CD8-positive, alpha-beta memory T cell (primary cell): ENCODE data around the gene PLA2G10. TPM values are rescaled to one million over a fixed set of nuclear protein-coding genes. Genes with fewer than 3 reads are reported as not detected.
"Not testable (repeated sequence)": the region's sequence is repeated elsewhere in the genome, so short reads cannot be mapped to it uniquely, and the experiment has no call there.

ENCODE experiments used
- CTCF ChIA-PET: fragments of 350-600 bp; sonication (Branson Sonifier 250); formaldehyde crosslinking; loops from one replicate; lab custom pipeline; 2021; ENCODE audit warnings: antibody characterized with exemption; lab: Charles Lee
- POLR2A ChIA-PET: fragments of 350-600 bp; sonication (Branson Sonifier 250); formaldehyde crosslinking; loops from one replicate; lab custom pipeline; 2021; ENCODE audit warnings: antibody characterized with exemption; lab: Charles Lee
- DNase-seq, 5 donors: peaks; one replicate each; pipeline versions ENCODE4 v3.0.0 to v3.0.0-alpha.2; 2020 to 2022; ENCODE audit warnings: mixed read lengths in 1 of 5
- H3K27ac ChIP-seq: one replicate; pipeline ENCODE4 v1.7.0; 2013; ENCODE audit warnings: low read depth, mild to moderate bottlenecking, low read length, moderate library complexity
- H3K27me3 ChIP-seq: 2 replicates; pipeline ENCODE4 v1.7.0; 2013; ENCODE audit warnings: low read length, mild to moderate bottlenecking; ENCODE audit not compliant: insufficient read depth, poor library complexity, severe bottlenecking
- H3K36me3 ChIP-seq: 2 replicates; pipeline ENCODE4 v1.7.0; 2013; ENCODE audit warnings: mild to moderate bottlenecking, low read length, moderate library complexity; ENCODE audit not compliant: insufficient read depth
- H3K4me1 ChIP-seq: 2 replicates; pipeline ENCODE4 v1.7.0; 2013; ENCODE audit warnings: mild to moderate bottlenecking, low read length, moderate library complexity; ENCODE audit not compliant: insufficient read depth
- H3K4me3 ChIP-seq: 2 replicates; pipeline ENCODE4 v1.7.0; 2013; ENCODE audit warnings: mild to moderate bottlenecking, low read length
- H3K9me3 ChIP-seq: 2 replicates; pipeline ENCODE4 v1.7.0; 2013; ENCODE audit warnings: mild to moderate bottlenecking, low read length
- H3K27ac Mint-ChIP-seq, 8 donors: one replicate each; pipeline ENCODE4 v1.8.0; 2020 to 2021; ENCODE audit warnings: mixed read lengths in 8 of 8, mild to moderate bottlenecking in 6 of 8, inconsistent platforms in 3 of 8, moderate library complexity in 3 of 8
- H3K27me3 Mint-ChIP-seq, 2 donors: one replicate each; pipeline ENCODE4 v1.8.0; 2020 to 2021; ENCODE audit warnings: mixed read lengths in 2 of 2, mild to moderate bottlenecking in 1 of 2, moderate library complexity in 1 of 2
- H3K36me3 Mint-ChIP-seq, 3 donors: one replicate each; pipeline ENCODE4 v1.8.0; 2020 to 2021; ENCODE audit warnings: mixed read lengths in 3 of 3, inconsistent platforms in 1 of 3, mild to moderate bottlenecking in 1 of 3
- H3K4me1 Mint-ChIP-seq, 3 donors: one replicate each; pipeline ENCODE4 v1.8.0; 2020 to 2021; ENCODE audit warnings: mixed read lengths in 3 of 3, inconsistent platforms in 1 of 3, mild to moderate bottlenecking in 1 of 3
- H3K4me3 Mint-ChIP-seq, 7 donors: one replicate each; pipeline ENCODE4 v1.8.0; 2020 to 2021; ENCODE audit warnings: mixed read lengths in 7 of 7, mild to moderate bottlenecking in 6 of 7, moderate library complexity in 4 of 7, inconsistent platforms in 2 of 7
- H3K9me3 Mint-ChIP-seq, 5 donors: one replicate each; pipeline ENCODE4 v1.8.0; 2020 to 2022; ENCODE audit warnings: mixed read lengths in 5 of 5, mild to moderate bottlenecking in 3 of 5, moderate library complexity in 2 of 5, inconsistent platforms in 1 of 5
- polyA plus RNA-seq: library from polyadenylated mRNA; unstranded; fragments of 300-500 nt; fragmentation: Illumina TruSeq; gene quantifications from one replicate; pipeline ENCODE4 v1.2.3, GENCODE V29; 2021
- total RNA-seq, 2 experiments: library from RNA; stranded (reverse); gene quantifications; one replicate each; pipeline ENCODE4 v1.2.3, GENCODE V29; 2021

PLA2G10 gene, protein sequence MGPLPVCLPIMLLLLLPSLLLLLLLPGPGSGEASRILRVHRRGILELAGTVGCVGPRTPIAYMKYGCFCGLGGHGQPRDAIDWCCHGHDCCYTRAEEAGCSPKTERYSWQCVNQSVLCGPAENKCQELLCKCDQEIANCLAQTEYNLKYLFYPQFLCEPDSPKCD
- total RNA-seq = not detected
- not detected for polyA plus RNA-seq

DNA sequence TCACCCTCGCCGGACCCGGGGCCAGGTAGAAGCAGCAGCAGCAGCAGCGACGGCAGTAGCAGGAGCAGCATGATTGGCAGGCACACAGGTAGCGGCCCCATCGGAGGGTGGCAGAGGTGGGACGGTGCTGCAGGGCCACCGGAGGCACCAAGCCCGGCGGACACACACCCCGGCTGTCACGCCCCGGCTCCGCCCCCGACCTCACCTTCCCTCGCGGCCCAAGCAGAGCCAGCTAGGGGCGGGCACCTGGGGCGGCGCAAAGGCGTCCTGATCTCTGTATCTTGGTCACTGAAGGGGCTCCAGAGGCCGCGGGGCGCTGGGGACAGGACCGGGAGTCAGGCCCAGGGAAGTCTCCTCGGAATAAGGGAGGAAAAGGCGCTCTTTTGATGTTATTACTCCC is at the start of gene PLA2G10:
Gene PLA2G10 (minus strand): TSS at position 180 of the 400 bp plus-strand sequence. CDS start 79 bp downstream, at position 101.
- H3K4me1 Mint-ChIP-seq, H3K36me3 ChIP-seq, H3K27ac ChIP-seq, POLR2A ChIA-PET, CTCF ChIA-PET, H3K36me3 Mint-ChIP-seq, H3K4me3 ChIP-seq, H3K4me3 Mint-ChIP-seq, H3K4me1 ChIP-seq, H3K27me3 ChIP-seq, H3K9me3 Mint-ChIP-seq, H3K9me3 ChIP-seq, H3K27me3 Mint-ChIP-seq, H3K27ac Mint-ChIP-seq, DNase-seq: not testable (repeated sequence)

DNA sequence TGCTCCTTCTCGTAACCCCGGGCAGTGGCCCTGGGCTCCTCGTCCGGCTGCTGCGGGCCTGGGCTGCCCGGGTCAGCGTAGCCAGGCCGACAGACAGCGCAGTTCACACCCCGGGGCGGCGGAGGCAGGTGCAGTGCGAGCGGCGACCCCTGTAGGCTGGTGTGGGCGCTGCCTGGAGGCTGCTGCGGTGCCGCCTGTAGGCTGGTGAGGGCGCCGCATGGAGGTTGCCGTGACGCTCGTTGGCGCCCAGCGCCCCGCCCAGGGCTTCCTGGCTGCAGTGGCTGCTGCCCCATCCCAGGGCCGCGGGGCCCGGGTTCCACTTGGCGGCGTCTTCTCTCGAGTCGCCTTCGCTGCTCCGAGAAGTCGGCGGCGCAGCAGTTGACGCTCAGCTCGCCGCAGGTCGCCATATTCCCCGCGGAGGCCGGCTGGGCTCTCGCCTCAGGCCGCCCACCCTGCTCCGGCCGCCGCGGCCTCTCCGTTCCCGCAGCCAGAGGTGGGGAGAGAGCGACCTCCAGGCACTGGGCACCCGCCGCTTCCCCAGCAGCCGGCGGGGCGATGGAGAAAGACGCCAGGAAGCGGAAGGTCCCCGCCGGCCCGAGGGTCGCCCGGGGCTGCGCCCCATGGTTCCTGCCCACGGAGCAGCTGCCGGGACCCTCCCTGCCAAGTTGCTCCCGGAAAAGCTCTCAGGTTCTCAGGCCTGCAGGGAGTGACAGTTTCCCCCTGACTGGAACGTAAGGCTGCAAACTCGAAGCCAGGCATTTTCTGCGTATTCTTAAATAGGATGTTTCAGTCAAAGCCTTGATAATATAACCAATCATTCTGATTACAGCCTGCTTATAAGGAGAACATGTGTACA is 48.4 kb upstream of the PLA2G10 start, which contains the start of gene NPIPA2:
Gene NPIPA2 (plus strand): TSS at position 261 of the 856 bp plus-strand sequence. CDS start 5,533 bp downstream, outside the sequence.
- H3K9me3 ChIP-seq, CTCF ChIA-PET, DNase-seq, H3K4me3 ChIP-seq, H3K36me3 ChIP-seq, H3K4me1 Mint-ChIP-seq, H3K9me3 Mint-ChIP-seq, H3K4me1 ChIP-seq, POLR2A ChIA-PET, H3K27ac Mint-ChIP-seq, H3K27ac ChIP-seq, H3K36me3 Mint-ChIP-seq, H3K27me3 Mint-ChIP-seq, H3K4me3 Mint-ChIP-seq, H3K27me3 ChIP-seq: not testable (repeated sequence)

DNA sequence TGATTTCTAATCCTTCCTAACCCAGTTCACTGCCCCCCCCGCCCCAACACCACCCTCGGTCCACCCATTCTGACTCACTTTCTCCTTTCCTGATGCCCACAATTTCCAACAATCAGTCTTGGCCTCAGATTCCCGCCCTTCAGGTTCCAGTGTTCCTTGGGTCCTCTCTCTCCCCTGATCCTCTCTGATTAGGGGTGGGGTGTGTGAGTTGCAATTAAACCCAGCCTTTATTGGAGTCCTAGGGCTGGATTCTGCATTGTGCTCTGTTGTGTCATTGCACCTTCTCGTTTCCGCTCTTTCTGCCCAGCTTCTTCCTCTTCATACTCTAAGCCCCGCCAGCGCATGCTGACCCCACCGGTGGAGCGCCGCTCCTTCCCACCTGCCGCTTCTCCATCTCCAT is 47.7 kb upstream of the PLA2G10 start:
- H3K27me3 Mint-ChIP-seq, DNase-seq, POLR2A ChIA-PET, H3K9me3 ChIP-seq, H3K9me3 Mint-ChIP-seq, H3K4me3 ChIP-seq, H3K4me3 Mint-ChIP-seq, H3K36me3 Mint-ChIP-seq, H3K4me1 ChIP-seq, CTCF ChIA-PET, H3K27me3 ChIP-seq, H3K36me3 ChIP-seq, H3K4me1 Mint-ChIP-seq, H3K27ac ChIP-seq, H3K27ac Mint-ChIP-seq: not testable (repeated sequence)

DNA sequence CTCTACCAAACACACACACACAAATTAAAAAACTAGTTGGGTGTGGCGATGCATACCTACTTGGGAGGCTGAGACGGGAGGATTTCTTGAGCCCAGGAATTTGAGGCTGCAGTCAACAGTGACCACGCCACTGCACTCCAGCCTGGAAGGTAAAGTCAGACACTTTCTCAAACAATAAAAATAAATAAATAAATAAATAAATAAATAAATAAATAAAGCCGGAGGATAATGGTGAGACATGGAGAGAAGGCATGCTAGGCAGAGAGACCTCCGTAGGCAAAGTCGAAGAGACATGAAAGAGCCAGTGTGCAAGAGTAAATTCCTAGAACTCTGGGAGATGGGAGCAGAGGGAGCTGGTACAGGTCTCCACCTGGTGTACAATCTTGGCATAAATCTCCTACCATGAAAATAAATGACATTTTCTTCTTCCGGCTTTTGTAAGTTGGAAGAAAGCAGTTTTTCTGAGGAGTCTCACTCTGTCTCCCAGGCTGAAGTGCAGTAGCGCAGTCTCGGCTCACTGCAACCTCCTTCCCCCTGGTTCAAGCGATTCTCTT is 46.8 kb upstream of the PLA2G10 start:
- H3K27ac ChIP-seq, H3K4me3 Mint-ChIP-seq, H3K36me3 Mint-ChIP-seq, H3K36me3 ChIP-seq, H3K27me3 ChIP-seq, H3K9me3 Mint-ChIP-seq, H3K27ac Mint-ChIP-seq, POLR2A ChIA-PET, DNase-seq, H3K9me3 ChIP-seq, H3K4me1 ChIP-seq, H3K4me1 Mint-ChIP-seq, H3K27me3 Mint-ChIP-seq, CTCF ChIA-PET, H3K4me3 ChIP-seq: not testable (repeated sequence)

DNA sequence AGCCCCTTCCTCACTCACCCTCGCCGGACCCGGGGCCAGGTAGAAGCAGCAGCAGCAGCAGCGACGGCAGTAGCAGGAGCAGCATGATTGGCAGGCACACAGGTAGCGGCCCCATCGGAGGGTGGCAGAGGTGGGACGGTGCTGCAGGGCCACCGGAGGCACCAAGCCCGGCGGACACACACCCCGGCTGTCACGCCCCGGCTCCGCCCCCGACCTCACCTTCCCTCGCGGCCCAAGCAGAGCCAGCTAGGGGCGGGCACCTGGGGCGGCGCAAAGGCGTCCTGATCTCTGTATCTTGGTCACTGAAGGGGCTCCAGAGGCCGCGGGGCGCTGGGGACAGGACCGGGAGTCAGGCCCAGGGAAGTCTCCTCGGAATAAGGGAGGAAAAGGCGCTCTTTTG is 39.1 kb upstream of the PLA2G10 start:
- H3K4me1 Mint-ChIP-seq, H3K4me3 ChIP-seq, H3K36me3 Mint-ChIP-seq, H3K9me3 ChIP-seq, H3K27ac Mint-ChIP-seq, CTCF ChIA-PET, H3K27ac ChIP-seq, H3K4me3 Mint-ChIP-seq, POLR2A ChIA-PET, DNase-seq, H3K27me3 Mint-ChIP-seq, H3K27me3 ChIP-seq, H3K36me3 ChIP-seq, H3K4me1 ChIP-seq, H3K9me3 Mint-ChIP-seq: not testable (repeated sequence)

DNA sequence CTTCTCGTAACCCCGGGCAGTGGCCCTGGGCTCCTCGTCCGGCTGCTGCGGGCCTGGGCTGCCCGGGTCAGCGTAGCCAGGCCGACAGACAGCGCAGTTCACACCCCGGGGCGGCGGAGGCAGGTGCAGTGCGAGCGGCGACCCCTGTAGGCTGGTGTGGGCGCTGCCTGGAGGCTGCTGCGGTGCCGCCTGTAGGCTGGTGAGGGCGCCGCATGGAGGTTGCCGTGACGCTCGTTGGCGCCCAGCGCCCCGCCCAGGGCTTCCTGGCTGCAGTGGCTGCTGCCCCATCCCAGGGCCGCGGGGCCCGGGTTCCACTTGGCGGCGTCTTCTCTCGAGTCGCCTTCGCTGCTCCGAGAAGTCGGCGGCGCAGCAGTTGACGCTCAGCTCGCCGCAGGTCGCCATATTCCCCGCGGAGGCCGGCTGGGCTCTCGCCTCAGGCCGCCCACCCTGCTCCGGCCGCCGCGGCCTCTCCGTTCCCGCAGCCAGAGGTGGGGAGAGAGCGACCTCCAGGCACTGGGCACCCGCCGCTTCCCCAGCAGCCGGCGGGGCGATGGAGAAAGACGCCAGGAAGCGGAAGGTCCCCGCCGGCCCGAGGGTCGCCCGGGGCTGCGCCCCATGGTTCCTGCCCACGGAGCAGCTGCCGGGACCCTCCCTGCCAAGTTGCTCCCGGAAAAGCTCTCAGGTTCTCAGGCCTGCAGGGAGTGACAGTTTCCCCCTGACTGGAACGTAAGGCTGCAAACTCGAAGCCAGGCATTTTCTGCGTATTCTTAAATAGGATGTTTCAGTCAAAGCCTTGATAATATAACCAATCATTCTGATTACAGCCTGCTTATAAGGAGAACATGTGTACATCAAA is 9.3 kb upstream of the PLA2G10 start, which contains the start of gene NPIPA3:
Gene NPIPA3 (plus strand): TSS at position 256 of the 856 bp plus-strand sequence. CDS start 5,533 bp downstream, outside the sequence.
- DNase-seq, H3K4me1 Mint-ChIP-seq, H3K4me3 Mint-ChIP-seq, H3K4me1 ChIP-seq, CTCF ChIA-PET, H3K36me3 Mint-ChIP-seq, H3K27ac Mint-ChIP-seq, POLR2A ChIA-PET, H3K4me3 ChIP-seq, H3K9me3 ChIP-seq, H3K27me3 ChIP-seq, H3K27me3 Mint-ChIP-seq, H3K9me3 Mint-ChIP-seq, H3K27ac ChIP-seq, H3K36me3 ChIP-seq: not testable (repeated sequence)

DNA sequence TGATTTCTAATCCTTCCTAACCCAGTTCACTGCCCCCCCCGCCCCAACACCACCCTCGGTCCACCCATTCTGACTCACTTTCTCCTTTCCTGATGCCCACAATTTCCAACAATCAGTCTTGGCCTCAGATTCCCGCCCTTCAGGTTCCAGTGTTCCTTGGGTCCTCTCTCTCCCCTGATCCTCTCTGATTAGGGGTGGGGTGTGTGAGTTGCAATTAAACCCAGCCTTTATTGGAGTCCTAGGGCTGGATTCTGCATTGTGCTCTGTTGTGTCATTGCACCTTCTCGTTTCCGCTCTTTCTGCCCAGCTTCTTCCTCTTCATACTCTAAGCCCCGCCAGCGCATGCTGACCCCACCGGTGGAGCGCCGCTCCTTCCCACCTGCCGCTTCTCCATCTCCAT is 8.6 kb upstream of the PLA2G10 start:
- CTCF ChIA-PET, H3K36me3 ChIP-seq, H3K4me1 Mint-ChIP-seq, H3K9me3 ChIP-seq, H3K4me3 Mint-ChIP-seq, H3K27ac ChIP-seq, POLR2A ChIA-PET, H3K27me3 ChIP-seq, H3K4me1 ChIP-seq, H3K27ac Mint-ChIP-seq, H3K9me3 Mint-ChIP-seq, H3K36me3 Mint-ChIP-seq, DNase-seq, H3K4me3 ChIP-seq, H3K27me3 Mint-ChIP-seq: not testable (repeated sequence)

DNA sequence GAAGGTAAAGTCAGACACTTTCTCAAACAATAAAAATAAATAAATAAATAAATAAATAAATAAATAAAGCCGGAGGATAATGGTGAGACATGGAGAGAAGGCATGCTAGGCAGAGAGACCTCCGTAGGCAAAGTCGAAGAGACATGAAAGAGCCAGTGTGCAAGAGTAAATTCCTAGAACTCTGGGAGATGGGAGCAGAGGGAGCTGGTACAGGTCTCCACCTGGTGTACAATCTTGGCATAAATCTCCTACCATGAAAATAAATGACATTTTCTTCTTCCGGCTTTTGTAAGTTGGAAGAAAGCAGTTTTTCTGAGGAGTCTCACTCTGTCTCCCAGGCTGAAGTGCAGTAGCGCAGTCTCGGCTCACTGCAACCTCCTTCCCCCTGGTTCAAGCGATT is 7.8 kb upstream of the PLA2G10 start:
- H3K4me3 Mint-ChIP-seq, H3K4me3 ChIP-seq, CTCF ChIA-PET, H3K4me1 Mint-ChIP-seq, H3K27me3 Mint-ChIP-seq, H3K36me3 ChIP-seq, POLR2A ChIA-PET, H3K4me1 ChIP-seq, H3K9me3 Mint-ChIP-seq, H3K9me3 ChIP-seq, H3K27ac Mint-ChIP-seq, H3K27ac ChIP-seq, H3K27me3 ChIP-seq, H3K36me3 Mint-ChIP-seq, DNase-seq: not testable (repeated sequence)
